Thoracic aorta (tissue), 2 donors: Measurements from ENCODE around the gene RUNX1. TPM values are rescaled to one million over a fixed set of nuclear protein-coding genes. Genes with fewer than 3 reads are reported as not detected.

Source experiments
- ATAC-seq: fragments of 150-250 bp; one replicate; pipeline ENCODE4 v1.8.0; 2017; ENCODE audit warnings: low read depth; ENCODE audit not compliant: insufficient number of reproducible peaks, low FRiP score
- DNase-seq: peaks from one replicate; pipeline ENCODE4 v3.0.0-alpha.2; 2020; ENCODE audit warnings: low spot score
- H3K27ac ChIP-seq, 2 donors: fragments of 200-600 bp; sonication (generic); 1 replicate in 1 of 2; 2 replicates in 1 of 2; pipeline ENCODE4 v1.5.1; 2016; ENCODE audit warnings: mild to moderate bottlenecking in 2 of 2, moderate library complexity in 2 of 2
- H3K27me3 ChIP-seq: fragments of 200-600 bp; sonication (generic); replicated peaks from 2 replicates; pipeline ENCODE4 v1.6.0; 2016; ENCODE audit warnings: mild to moderate bottlenecking; ENCODE audit not compliant: insufficient read depth
- H3K36me3 ChIP-seq: fragments of 200-600 bp; sonication (generic); one replicate; pipeline ENCODE4 v1.5.1; 2016
- H3K4me1 ChIP-seq, 2 donors: fragments of 200-600 bp; sonication (generic); 1 replicate in 1 of 2; 2 replicates in 1 of 2; pipeline versions ENCODE4 v1.5.1 to v1.6.0; 2016; ENCODE audit warnings: low read depth in 2 of 2, mild to moderate bottlenecking in 1 of 2; ENCODE audit not compliant: control insufficient read depth in 1 of 2
- H3K4me3 ChIP-seq: fragments of 200-600 bp; sonication (generic); 2 replicates; pipeline ENCODE4 v1.5.1; 2016; ENCODE audit warnings: mild to moderate bottlenecking
- H3K9me3 ChIP-seq: fragments of 200-600 bp; sonication (generic); 2 replicates; pipeline ENCODE4 v1.5.1; 2016
- CTCF ChIP-seq: fragments of 200-600 bp; sonication (generic); IDR thresholded peaks from one replicate; pipeline ENCODE4 v1.5.1; 2019; ENCODE audit warnings: antibody characterized with exemption
- total RNA-seq, 2 donors: library from RNA; depleted of rRNA; stranded (reverse); fragments of >200 nt; gene quantifications; one replicate each; pipeline versions ENCODE4 v1.1.0 to v1.2.3, GENCODE V29; 2016

RUNX1 gene
- total RNA-seq, 2 donors from 2014 or later: 47.4 to 64.7 TPM

- Histone ChIP-seq H3K36me3 (no peaks in the 10 kb centered on the region), H3K9me3 (no peaks in the 10 kb centered on the region), H3K4me3 (no peak overlapping the region), H3K27ac (no peak overlapping the region), H3K27me3 (no peaks in the 10 kb centered on the region), H3K4me1 (no peaks in the 10 kb centered on the region)
- ATAC-seq (no peak), DNase-seq (no peak)
- no peak for TF ChIP-seq CTCF
Measured at GRCh38 chr21:34904526-34905217, 144.4 kb downstream of the RUNX1 start.

- TF ChIP-seq CTCF: no peak
- H3K9me3 ChIP-seq: no peaks in the 10 kb centered on the region
- no peaks in the 10 kb centered on the region for H3K4me1 ChIP-seq
- H3K4me3 ChIP-seq: no peak overlapping the region
- DNase-seq (no peak), ATAC-seq (no peak)
- H3K27ac ChIP-seq: no peak overlapping the region
- no peaks in the 10 kb centered on the region for H3K36me3 ChIP-seq
- no peaks in the 10 kb centered on the region for H3K27me3 ChIP-seq
Measured at GRCh38 chr21:34900376-34900775, 148.7 kb downstream of the RUNX1 start.

GRCh38 chr21:34899760-34900159 lies 149.3 kb downstream of the RUNX1 start:
- ATAC-seq: no peak
- Histone ChIP-seq H3K9me3 (no peaks in the 10 kb centered on the region), H3K27me3 (no peaks in the 10 kb centered on the region), H3K4me1 (no peaks in the 10 kb centered on the region), H3K36me3 (no peaks in the 10 kb centered on the region), H3K27ac (no peak overlapping the region), H3K4me3 (no peak overlapping the region)
- DNase-seq: no peak
- no peak for TF ChIP-seq CTCF

- Histone ChIP-seq H3K4me3 (no peak overlapping the region), H3K36me3 (no peaks in the 10 kb centered on the region), H3K9me3 (no peaks in the 10 kb centered on the region), H3K4me1 (no peaks in the 10 kb centered on the region), H3K27me3 (no peaks in the 10 kb centered on the region), H3K27ac (no peak overlapping the region)
- DNase-seq: no peak
- TF ChIP-seq CTCF: no peak
- ATAC-seq: no peak
Measured at GRCh38 chr21:34899302-34899701, 149.8 kb downstream of the RUNX1 start.

- no peaks in the 10 kb centered on the region for H3K9me3 ChIP-seq
- H3K4me1 ChIP-seq: no peaks in the 10 kb centered on the region
- H3K36me3 ChIP-seq: no peaks in the 10 kb centered on the region
- no peak overlapping the region for H3K27ac ChIP-seq
- H3K27me3 ChIP-seq: peaks cover 4% of the 10 kb centered on the region
- ATAC-seq: no peak
- no peak overlapping the region for H3K4me3 ChIP-seq
- no peak for TF ChIP-seq CTCF
- DNase-seq: no peak
Measured at GRCh38 chr21:34897828-34898227, 151.3 kb downstream of the RUNX1 start.
